H9 (cell line): ENCODE data around the gene MON1A. TPM values are rescaled to one million over a fixed set of nuclear protein-coding genes. Genes with fewer than 3 reads are reported as not detected.

ENCODE experiments used
- DNase-seq: peaks from one replicate; pipeline ENCODE4 v3.0.0-alpha.2; 2017
- H2AFZ ChIP-seq: one replicate; pipeline ENCODE4 v1.6.1; 2013; ENCODE audit warnings: mild to moderate bottlenecking, low read length, control low read depth, moderate library complexity
- H2AK5ac ChIP-seq: 2 replicates; pipeline ENCODE4 v1.6.1; 2013; ENCODE audit warnings: low read length, control low read depth, mixed read lengths; ENCODE audit not compliant: insufficient read length
- H2BK120ac ChIP-seq: one replicate; pipeline ENCODE4 v1.6.1; 2013; ENCODE audit warnings: low read depth, mild to moderate bottlenecking, low read length, control low read depth, inconsistent platforms; ENCODE audit not compliant: poor library complexity, severe bottlenecking
- H2BK12ac ChIP-seq: 2 replicates; pipeline ENCODE4 v1.6.1; 2013; ENCODE audit warnings: low read length, control low read depth, mixed read lengths, low read depth; ENCODE audit not compliant: insufficient read length
- H2BK15ac ChIP-seq: 2 replicates; pipeline ENCODE4 v1.6.1; 2013; ENCODE audit warnings: low read depth, low read length, control low read depth
- H2BK20ac ChIP-seq: one replicate; pipeline ENCODE4 v1.6.1; 2013; ENCODE audit warnings: low read depth, mild to moderate bottlenecking, low read length, control low read depth, inconsistent platforms; ENCODE audit not compliant: poor library complexity, severe bottlenecking
- H2BK5ac ChIP-seq: 2 replicates; pipeline ENCODE4 v1.6.1; 2013; ENCODE audit warnings: low read length, control low read depth, mixed read lengths; ENCODE audit not compliant: insufficient read length
- H3K14ac ChIP-seq: 2 replicates; pipeline ENCODE4 v1.6.1; 2013; ENCODE audit warnings: low read length, control low read depth; ENCODE audit not compliant: insufficient read depth
- H3K18ac ChIP-seq: 2 replicates; pipeline ENCODE4 v1.6.1; 2013; ENCODE audit warnings: low read depth, mild to moderate bottlenecking, mixed read lengths, low read length, control low read depth; ENCODE audit not compliant: insufficient read length
- H3K23ac ChIP-seq: 2 replicates; pipeline ENCODE4 v1.6.1; 2013; ENCODE audit warnings: low read length, control low read depth, mixed read lengths, low read depth; ENCODE audit not compliant: insufficient read length
- H3K23me2 ChIP-seq: 2 replicates; pipeline ENCODE4 v1.6.1; 2013; ENCODE audit warnings: low read depth, mild to moderate bottlenecking, mixed read lengths, low read length, control low read depth; ENCODE audit not compliant: insufficient read length, poor library complexity, severe bottlenecking
- H3K27ac ChIP-seq: 2 replicates; pipeline ENCODE4 v1.5.1; 2013; ENCODE audit warnings: low read length, control low read depth, mixed read lengths, low read depth; ENCODE audit not compliant: insufficient read length
- H3K27me3 ChIP-seq: 2 replicates; pipeline ENCODE4 v1.6.1; 2013; ENCODE audit warnings: low read length, control low read depth, inconsistent platforms; ENCODE audit not compliant: insufficient read depth
- H3K4ac ChIP-seq: 2 replicates; pipeline ENCODE4 v1.6.1; 2013; ENCODE audit warnings: low read depth, mild to moderate bottlenecking, control low read depth, inconsistent platforms, low read length, moderate library complexity
- H3K4me1 ChIP-seq: 2 replicates; pipeline ENCODE4 v1.6.1; 2013; ENCODE audit warnings: low read length, control low read depth, inconsistent platforms; ENCODE audit not compliant: insufficient read depth
- H3K4me2 ChIP-seq: 2 replicates; pipeline ENCODE4 v1.6.1; 2013; ENCODE audit warnings: low read length, control low read depth, mixed read lengths; ENCODE audit not compliant: insufficient read length, insufficient read depth
- H3K56ac ChIP-seq: 2 replicates; pipeline ENCODE4 v1.6.1; 2013; ENCODE audit warnings: low read depth, mild to moderate bottlenecking, mixed read lengths, low read length, control low read depth; ENCODE audit not compliant: insufficient read length
- H3K79me1 ChIP-seq: 2 replicates; pipeline ENCODE4 v1.6.1; 2013; ENCODE audit warnings: low read depth, mild to moderate bottlenecking, moderate library complexity, low read length, control low read depth, inconsistent platforms; ENCODE audit not compliant: insufficient read depth, poor library complexity, severe bottlenecking
- H3K79me2 ChIP-seq: 2 replicates; pipeline ENCODE4 v1.6.1; 2013; ENCODE audit warnings: low read length, control low read depth, inconsistent platforms; ENCODE audit not compliant: insufficient read depth
- H3K9ac ChIP-seq: 2 replicates; pipeline ENCODE4 v1.6.1; 2013; ENCODE audit warnings: low read length, control low read depth, mixed read lengths; ENCODE audit not compliant: insufficient read length; ENCODE audit errors: extremely low read depth
- H3K9me3 ChIP-seq: one replicate; pipeline ENCODE4 v1.6.1; 2013; ENCODE audit warnings: low read depth, low read length, inconsistent platforms; ENCODE audit not compliant: control insufficient read depth
- H3T11ph ChIP-seq: one replicate; pipeline ENCODE4 v1.6.1; 2013; ENCODE audit warnings: mild to moderate bottlenecking, low read length, control low read depth, inconsistent platforms
- H4K20me1 ChIP-seq: one replicate; pipeline ENCODE4 v1.6.1; 2013; ENCODE audit not compliant: control insufficient read depth, insufficient read length, insufficient read depth
- H4K5ac ChIP-seq: 2 replicates; pipeline ENCODE4 v1.6.1; 2013; ENCODE audit warnings: low read depth, mild to moderate bottlenecking, mixed read lengths, low read length, control low read depth; ENCODE audit not compliant: insufficient read length
- H4K8ac ChIP-seq: replicated peaks from 2 replicates; pipeline ENCODE4 v1.6.1; 2013; ENCODE audit warnings: low read length, control low read depth, mixed read lengths, low read depth; ENCODE audit not compliant: insufficient read length
- H4K91ac ChIP-seq: 2 replicates; pipeline ENCODE4 v1.6.1; 2013; ENCODE audit warnings: low read depth, mild to moderate bottlenecking, moderate library complexity, mixed read lengths, low read length, control low read depth; ENCODE audit not compliant: insufficient read length
- H3K27ac Mint-ChIP-seq, 3 experiments: 2 replicates in 2 of 3; 3 replicates in 1 of 3; pipeline ENCODE4 v1.8.0; 2020 to 2021; ENCODE audit warnings: mixed read lengths in 3 of 3, mild to moderate bottlenecking in 1 of 3, moderate library complexity in 1 of 3
- H3K27me3 Mint-ChIP-seq: 2 replicates; pipeline ENCODE4 v1.8.0; 2021; ENCODE audit warnings: low read depth, mild to moderate bottlenecking, moderate library complexity, mixed read lengths
- H3K36me3 Mint-ChIP-seq, 3 experiments: 2 replicates in 2 of 3; 3 replicates in 1 of 3; pipeline ENCODE4 v1.8.0; 2020 to 2021; ENCODE audit warnings: low read depth in 3 of 3, mixed read lengths in 3 of 3; ENCODE audit not compliant: insufficient read depth in 1 of 3
- H3K4me1 Mint-ChIP-seq, 2 experiments: 2 replicates each; pipeline ENCODE4 v1.8.0; 2020; ENCODE audit warnings: mixed read lengths in 2 of 2
- H3K4me3 Mint-ChIP-seq, 2 experiments: 2 replicates in 1 of 2; 3 replicates in 1 of 2; pipeline ENCODE4 v1.8.0; 2020 to 2021; ENCODE audit warnings: mild to moderate bottlenecking in 2 of 2, mixed read lengths in 2 of 2, moderate library complexity in 1 of 2
- H3K9me3 Mint-ChIP-seq, 2 experiments: 2 replicates in 1 of 2; 3 replicates in 1 of 2; pipeline ENCODE4 v1.8.0; 2020; ENCODE audit warnings: mild to moderate bottlenecking in 2 of 2, mixed read lengths in 2 of 2, moderate library complexity in 1 of 2
- WGBS: extraction: QIAGEN DNeasy Blood & Tissue Kit; methylation state at CpG from one replicate; pipeline ENCODE4 v1.1.7; 2013; ENCODE audit warnings: missing lambda C conversion rate, low lambda C conversion rate, mixed read lengths; ENCODE audit not compliant: insufficient read length; ENCODE audit errors: extremely low coverage; 5-methylcytosine and 5-hydroxymethylcytosine counted together
- total RNA-seq: library from RNA; stranded (reverse); gene quantifications from 2 replicates; pipeline ENCODE4 v1.2.1, GENCODE V29; 2021
- TF ChIP-seq, protein P1 (sequence below): fragments of 200-600 bp; sonication (generic); conservative IDR thresholded peaks from 3 replicates; pipeline ENCODE4 v1.8.0; 2021; ENCODE audit warnings: antibody characterized with exemption, mild to moderate bottlenecking

MON1A gene
- total RNA-seq, 1 experiment from 2014 or later: 10.0 TPM

DNA sequence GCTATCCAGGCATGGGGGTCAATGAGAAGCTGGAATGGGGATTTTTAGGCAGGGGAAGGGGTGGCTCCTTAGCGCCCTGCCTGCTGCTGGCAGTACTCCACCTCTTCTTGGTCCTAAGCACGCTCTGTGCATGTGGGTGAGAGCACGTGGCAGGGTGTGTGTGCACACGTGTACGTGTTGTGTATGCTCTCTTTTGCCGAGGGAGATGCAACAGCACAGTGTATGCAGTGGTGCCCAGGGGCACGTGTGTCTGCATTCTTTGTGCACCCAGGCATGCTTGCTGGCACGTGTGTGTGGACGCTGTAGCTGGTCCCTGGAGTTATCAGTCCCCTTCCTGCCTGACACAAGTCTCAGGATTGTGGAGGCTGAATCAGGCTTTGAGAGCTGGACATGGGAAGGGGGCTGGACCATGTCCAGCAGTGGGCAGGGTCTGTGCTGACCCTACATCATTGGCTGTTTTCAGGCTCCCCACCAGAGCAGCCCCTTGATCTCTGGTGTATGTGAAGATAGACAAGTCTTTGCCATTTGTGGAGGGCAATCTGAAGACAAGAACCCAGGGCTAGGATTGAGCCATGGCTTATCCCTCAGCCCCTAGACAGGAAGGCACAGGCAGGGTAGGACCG, 58.0 kb downstream of the MON1A start:
- Histone ChIP-seq H3K27ac (no peak overlapping the region), H3K14ac (no peak overlapping the region), H2BK120ac (no peak overlapping the region), H3K23ac (peak overlapping the region; percentile 36), H2BK12ac (no peak overlapping the region), H4K8ac (no peak overlapping the region), H3K4me2 (no peak overlapping the region), H2AFZ (no peak overlapping the region), H3T11ph (no peak overlapping the region), H3K27me3 (no peaks in the 10 kb centered on the region), H2AK5ac (no peak overlapping the region), H2BK5ac (no peak overlapping the region), H4K5ac (no peak overlapping the region), H4K91ac (no peak overlapping the region), H3K4me1 (peaks cover 8% of the 10 kb centered on the region; the same call in 1 of the 2 replicates), H3K18ac (no peak overlapping the region), H4K20me1 (no peaks in the 10 kb centered on the region), H3K4ac (no peak overlapping the region), H3K9me3 (no peaks in the 10 kb centered on the region), H3K23me2 (peaks cover 7% of the 10 kb centered on the region), H3K79me2 (no peaks in the 10 kb centered on the region), H2BK20ac (no peak overlapping the region), H2BK15ac (no peak overlapping the region), H3K56ac (no peak overlapping the region), H3K9ac (no peak overlapping the region), H3K79me1 (no peaks in the 10 kb centered on the region)
- TF ChIP-seq, protein P1, sequence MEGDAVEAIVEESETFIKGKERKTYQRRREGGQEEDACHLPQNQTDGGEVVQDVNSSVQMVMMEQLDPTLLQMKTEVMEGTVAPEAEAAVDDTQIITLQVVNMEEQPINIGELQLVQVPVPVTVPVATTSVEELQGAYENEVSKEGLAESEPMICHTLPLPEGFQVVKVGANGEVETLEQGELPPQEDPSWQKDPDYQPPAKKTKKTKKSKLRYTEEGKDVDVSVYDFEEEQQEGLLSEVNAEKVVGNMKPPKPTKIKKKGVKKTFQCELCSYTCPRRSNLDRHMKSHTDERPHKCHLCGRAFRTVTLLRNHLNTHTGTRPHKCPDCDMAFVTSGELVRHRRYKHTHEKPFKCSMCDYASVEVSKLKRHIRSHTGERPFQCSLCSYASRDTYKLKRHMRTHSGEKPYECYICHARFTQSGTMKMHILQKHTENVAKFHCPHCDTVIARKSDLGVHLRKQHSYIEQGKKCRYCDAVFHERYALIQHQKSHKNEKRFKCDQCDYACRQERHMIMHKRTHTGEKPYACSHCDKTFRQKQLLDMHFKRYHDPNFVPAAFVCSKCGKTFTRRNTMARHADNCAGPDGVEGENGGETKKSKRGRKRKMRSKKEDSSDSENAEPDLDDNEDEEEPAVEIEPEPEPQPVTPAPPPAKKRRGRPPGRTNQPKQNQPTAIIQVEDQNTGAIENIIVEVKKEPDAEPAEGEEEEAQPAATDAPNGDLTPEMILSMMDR: no peak
- Mint-ChIP-seq H3K27ac (no peak overlapping the region), H3K4me3 (no peak overlapping the region), H3K9me3 (no peaks in the 10 kb centered on the region), H3K27me3 (peaks cover 32% of the 10 kb centered on the region), H3K36me3 (no peaks in the 10 kb centered on the region; a peak in 1 of 7 replicates), H3K4me1 (peaks cover 22 to 31% of the 10 kb centered on the region in 2 experiments)
- no CpG with 5 or more reads among the region's 10 CpGs for WGBS
- no peak for DNase-seq
